GM12865 (cell line): Measurements from ENCODE around the gene CTDP1.

Experiments used
- DNase-seq: peaks from one replicate; pipeline ENCODE4 v3.0.0; 2010; ENCODE audit warnings: low read depth
- H3K4me3 ChIP-seq: 2 replicates; pipeline ENCODE4 v1.5.1; 2011; ENCODE audit warnings: mild to moderate bottlenecking, low read depth, low read length, control low read depth
- CTCF ChIP-seq: IDR thresholded peaks from 2 replicates; pipeline ENCODE4 v1.5.1; 2011; ENCODE audit warnings: low read length, control low read depth, low read depth, inconsistent platforms; ENCODE audit not compliant: insufficient read depth; ENCODE audit errors: missing control alignments

Gene CTDP1

GRCh38 chr18:79644666-79645057 is 34.9 kb upstream of the CTDP1 start:
- TF ChIP-seq CTCF = no peak
- H3K4me3 ChIP-seq = no peak overlapping the region
- DNase-seq = no peak

GRCh38 chr18:79645291-79645983 is 34.2 kb upstream of the CTDP1 start:
- H3K4me3 ChIP-seq = no peak overlapping the region
- TF ChIP-seq CTCF = no peak
- no peak for DNase-seq

GRCh38 chr18:79647307-79647706 is 32.3 kb upstream of the CTDP1 start:
- no peak for DNase-seq
- H3K4me3 ChIP-seq = no peak overlapping the region
- TF ChIP-seq CTCF = no peak

- no peak overlapping the region for H3K4me3 ChIP-seq
- DNase-seq = no peak
- TF ChIP-seq CTCF = no peak
Measured at GRCh38 chr18:79650959-79651358, 28.6 kb upstream of the CTDP1 start.

- DNase-seq = no peak
- no peak overlapping the region for H3K4me3 ChIP-seq
- no peak for TF ChIP-seq CTCF
Measured at GRCh38 chr18:79657342-79657996, 22.1 kb upstream of the CTDP1 start.

- no peak overlapping the region for H3K4me3 ChIP-seq
- no peak for TF ChIP-seq CTCF
- DNase-seq = no peak
Measured at GRCh38 chr18:79658366-79658765, 21.2 kb upstream of the CTDP1 start.

GRCh38 chr18:79659733-79660132 is 19.9 kb upstream of the CTDP1 start:
- no peak for TF ChIP-seq CTCF
- DNase-seq = no peak
- no peak overlapping the region for H3K4me3 ChIP-seq
